Globus pallidus (tissue), 1 donor: ENCODE data around the gene UBE2L3.
"Not testable (repeated sequence)": the region's sequence is repeated elsewhere in the genome, so short reads cannot be mapped to it uniquely, and the experiment has no call there.

Experiments
- DNase-seq: peaks from one replicate; pipeline ENCODE4 v3.0.0-alpha.2; 2015; ENCODE audit warnings: low spot score

UBE2L3 gene

GRCh38 chr22:21602579-21602978, 35.1 kb downstream of the UBE2L3 start:
- no peak for DNase-seq

GRCh38 chr22:21603973-21604372, 36.5 kb downstream of the UBE2L3 start:
- DNase-seq: no peak

- no peak for DNase-seq
Observed at GRCh38 chr22:21605887-21606564, 38.5 kb downstream of the UBE2L3 start.

DNA sequence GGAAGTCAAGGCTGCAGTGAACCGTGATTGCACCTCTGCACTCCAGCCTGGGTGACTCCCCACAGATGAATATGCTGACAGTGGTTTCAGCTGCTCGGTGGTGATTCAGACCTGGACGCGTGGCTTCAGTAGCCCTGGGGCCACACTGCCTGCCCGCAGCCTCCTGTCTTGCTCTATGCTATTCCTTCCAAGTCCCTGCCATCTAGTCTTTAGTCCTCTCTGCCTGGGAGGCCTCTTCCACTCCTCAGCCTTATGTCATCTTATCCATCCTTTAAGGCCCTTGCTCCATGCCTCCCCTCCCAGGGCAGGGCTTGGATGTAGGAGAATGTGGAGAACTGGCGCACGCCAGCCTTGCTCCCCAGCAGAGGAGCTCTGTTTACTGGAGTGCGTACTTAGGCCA, 39.3 kb downstream of the UBE2L3 start:
- DNase-seq: no peak

GRCh38 chr22:21609556-21610157, 42.1 kb downstream of the UBE2L3 start:
- not testable (repeated sequence) for DNase-seq

GRCh38 chr22:21611210-21611977, 43.9 kb downstream of the UBE2L3 start:
- no peak for DNase-seq

- no peak for DNase-seq
Observed at GRCh38 chr22:21612858-21613257, 45.3 kb downstream of the UBE2L3 start.

- DNase-seq: no peak
Observed at GRCh38 chr22:21613553-21614233, 46.2 kb downstream of the UBE2L3 start.

DNA sequence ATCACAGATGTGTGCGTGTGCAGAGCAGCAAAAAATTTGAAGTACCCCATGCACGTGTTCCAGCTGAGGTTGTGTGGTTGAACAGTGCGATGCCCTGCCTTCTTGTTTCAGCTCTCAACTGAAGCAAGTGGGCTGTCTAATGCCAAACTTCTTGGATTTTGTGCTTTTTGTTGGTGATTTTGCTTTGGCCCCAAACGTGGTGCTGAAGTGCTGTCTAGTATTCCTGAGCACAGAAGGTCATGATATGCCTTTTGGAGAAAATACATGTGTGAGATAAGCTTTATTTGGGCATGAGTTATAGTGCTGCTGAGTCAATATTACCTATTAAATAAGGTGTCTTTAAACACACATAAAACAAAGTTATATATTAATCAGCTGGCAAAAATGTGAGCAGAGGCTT, 48.2 kb downstream of the UBE2L3 start:
- DNase-seq: no peak

GRCh38 chr22:21617337-21617736, 49.8 kb downstream of the UBE2L3 start:
- not testable (repeated sequence) for DNase-seq

- DNase-seq: no peak
Observed at GRCh38 chr22:21621025-21621424, 53.5 kb downstream of the UBE2L3 start.

GRCh38 chr22:21622011-21622918, 54.8 kb downstream of the UBE2L3 start:
- DNase-seq: peak; percentile 45

- peak; percentile 63 for DNase-seq
Observed at GRCh38 chr22:21622919-21623647, 55.6 kb downstream of the UBE2L3 start.

DNA sequence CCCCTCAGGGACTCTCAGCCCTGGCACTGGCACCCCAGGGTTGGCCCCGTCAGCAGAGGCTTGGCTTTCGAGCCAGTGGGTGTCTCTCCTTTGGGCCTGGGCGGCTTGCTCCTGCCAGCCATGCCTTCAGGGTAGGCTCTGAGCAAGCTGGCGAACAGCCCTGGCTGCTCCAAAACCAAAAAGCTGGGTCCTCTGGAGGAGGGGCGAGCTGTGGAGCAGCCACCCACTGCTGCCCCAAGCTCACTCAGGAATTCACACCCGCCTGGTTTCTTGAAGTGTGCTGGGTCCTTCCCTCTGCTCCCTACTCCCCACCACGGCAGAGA, 56.1 kb downstream of the UBE2L3 start:
- DNase-seq: no peak

DNA sequence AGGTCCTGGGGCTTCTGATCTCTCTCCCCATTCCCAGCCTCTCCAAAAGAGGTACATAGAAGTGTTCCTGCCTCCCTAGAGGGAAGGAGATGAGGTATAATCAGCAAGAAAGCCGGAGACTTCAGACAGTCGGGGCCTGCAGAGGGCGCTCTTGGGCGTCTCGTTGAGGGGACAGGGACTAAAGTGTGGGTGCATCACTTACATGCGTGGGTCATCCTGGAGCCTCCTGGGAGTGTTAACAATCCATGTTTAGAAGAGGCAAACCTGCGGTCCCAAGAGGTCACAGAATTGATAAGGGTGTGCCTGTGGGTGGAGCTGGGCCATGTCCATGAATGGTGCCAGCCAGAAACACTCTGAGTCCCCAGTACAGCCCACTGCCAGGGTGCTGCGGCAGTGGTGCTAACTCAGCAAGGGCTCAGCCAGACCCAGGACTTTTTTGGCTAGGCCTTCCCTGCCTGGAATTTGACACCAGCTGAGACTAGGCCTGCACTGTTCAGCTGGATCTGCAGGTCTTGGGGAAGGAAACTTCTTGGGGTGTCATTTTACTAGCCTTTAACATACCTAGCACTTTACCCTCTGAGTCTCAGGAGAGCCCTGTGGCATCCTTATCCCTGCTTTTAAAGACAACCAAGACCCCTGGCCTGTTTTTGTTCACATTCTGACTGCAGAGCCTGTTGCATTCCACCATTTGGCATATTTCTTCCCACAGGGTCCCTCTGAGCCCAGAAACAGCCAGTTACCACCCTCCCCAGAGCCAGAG, 56.8 kb downstream of the UBE2L3 start:
- no peak for DNase-seq

DNA sequence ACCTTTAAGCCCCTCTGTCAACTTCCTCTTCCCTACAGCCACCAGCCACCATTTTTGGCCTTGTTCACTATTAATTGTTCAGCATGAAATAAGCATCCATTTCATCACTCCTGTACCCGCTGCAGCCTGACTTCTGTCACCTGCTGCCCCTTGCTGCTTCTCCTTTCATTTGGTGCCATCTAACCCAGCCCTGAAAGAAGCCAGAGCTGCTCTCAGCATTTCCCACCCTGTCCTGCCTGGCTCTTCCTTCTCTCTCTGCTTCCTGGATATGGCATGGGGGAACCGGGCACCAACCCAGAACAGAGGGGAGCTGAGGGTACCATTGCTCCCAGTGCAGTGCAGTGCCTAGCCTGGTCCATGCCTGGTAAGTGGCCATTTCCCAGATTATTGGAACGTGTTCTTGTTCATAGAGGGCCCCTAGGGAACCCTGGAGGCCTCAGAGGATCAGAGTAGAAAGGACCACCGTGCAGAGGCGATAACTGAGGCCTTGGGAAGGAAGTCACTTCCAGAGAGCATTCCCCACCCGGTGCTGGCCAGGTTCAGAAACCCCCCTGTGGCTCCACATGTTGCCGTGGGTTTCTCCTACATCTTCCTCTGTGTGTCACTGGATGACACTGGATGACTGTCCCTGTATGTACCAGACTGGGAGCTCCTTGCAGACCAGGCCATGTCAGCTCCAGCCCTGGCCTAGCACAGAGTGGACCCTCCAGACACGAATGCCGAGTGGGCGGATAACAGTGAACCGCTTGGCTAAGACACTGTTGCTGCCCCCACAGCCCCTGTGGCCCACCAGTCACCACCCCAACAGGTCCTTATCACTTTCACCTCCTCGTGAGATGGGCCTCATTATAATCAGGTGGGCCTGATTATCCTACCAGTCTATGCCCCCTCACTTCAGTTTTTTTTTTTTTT, 57.6 kb downstream of the UBE2L3 start:
- no peak for DNase-seq

DNA sequence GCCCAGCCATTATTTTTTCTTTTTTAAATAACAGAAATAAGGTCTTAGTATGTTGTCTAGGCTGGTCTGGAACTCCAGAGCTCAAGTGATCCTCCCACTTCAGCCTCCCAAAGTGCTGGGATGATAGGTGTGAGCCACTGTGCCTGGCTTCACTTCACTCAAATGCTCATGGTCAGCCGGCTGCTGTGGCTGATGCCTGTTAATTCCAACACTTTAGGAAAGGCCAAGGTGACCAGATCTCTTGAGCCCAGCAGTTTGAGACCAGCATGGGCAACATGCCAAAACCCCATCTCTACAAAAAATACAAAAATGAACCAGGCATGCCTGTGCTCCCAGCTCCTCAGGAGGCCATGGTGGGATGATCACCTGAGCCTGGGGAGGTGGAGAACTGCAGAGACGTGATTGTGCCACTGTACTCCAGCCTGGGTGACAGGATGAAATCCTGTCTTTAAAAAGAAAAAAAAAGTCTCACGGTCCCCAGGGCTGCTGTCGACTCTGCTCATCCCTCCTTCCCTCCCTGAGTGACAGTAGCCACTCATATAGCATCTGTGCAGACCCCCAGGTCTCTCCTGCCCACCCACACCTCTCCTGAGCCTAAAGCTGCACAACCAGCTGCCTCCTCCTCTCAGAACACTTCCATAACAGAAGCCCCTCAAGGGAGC, 58.7 kb downstream of the UBE2L3 start:
- no peak for DNase-seq

GRCh38 chr22:21626735-21627469, 59.4 kb downstream of the UBE2L3 start:
- no peak for DNase-seq
